Measurements from ENCODE around the gene ABHD18. TPM values are rescaled to one million over a fixed set of nuclear protein-coding genes. Genes with fewer than 3 reads are reported as not detected.
"Not testable (repeated sequence)": the region's sequence is repeated elsewhere in the genome, so short reads cannot be mapped to it uniquely, and the experiment has no call there.

Gene ABHD18
- total RNA-seq (2014; rRNA removed; shearing (Covaris generic)): 6.8 and 9.6 TPM in 2 replicates
- polyA plus RNA-seq (2014; cell fraction: nucleus; rRNA removed): 9.7 and 10.7 TPM in 2 replicates

DNA sequence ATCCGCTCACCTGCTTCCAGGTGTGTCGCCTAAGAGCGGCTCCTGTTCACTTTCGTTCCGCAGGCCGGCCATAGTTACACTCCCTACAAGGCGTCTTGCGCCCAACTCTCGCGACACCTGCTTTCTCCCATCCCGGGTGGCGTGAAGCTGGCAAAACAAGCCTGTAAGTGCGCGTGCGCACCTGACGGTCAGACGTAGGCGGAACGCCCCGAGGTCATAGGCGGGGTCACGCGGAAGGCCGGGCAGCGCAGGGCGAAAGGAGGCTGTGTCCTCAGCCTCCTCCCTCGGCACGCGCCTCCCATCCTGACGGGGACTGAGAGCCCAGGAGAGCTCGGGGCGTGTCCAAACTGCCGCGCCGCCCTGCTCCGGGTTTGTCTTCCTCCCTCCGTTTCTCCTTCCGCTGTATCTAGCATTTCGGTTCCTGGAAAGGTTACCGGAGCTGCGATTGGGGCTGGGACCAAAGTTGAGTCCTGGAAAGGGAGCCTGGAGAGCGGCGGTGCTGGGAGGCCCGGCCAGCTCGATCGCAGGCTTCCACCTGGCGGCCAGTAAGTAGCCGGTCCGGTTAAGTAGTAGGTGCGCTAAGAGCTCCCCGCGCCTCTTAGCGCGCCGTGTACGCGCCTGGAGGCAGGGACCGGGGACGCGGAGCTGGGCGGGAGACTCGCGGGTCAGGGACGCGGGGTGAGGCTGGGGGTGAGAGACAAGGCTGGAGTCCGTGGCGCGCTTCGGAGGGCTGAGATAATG is at the start of gene ABHD18, which contains the start of gene MFSD8:
Gene ABHD18 (plus strand): TSS at position 345 of the 741 bp plus-strand sequence. CDS start 17,550 bp downstream, outside the sequence.
Gene MFSD8 (minus strand): TSS at position 112 of the 741 bp plus-strand sequence. CDS start 40 bp downstream, at position 72.
- peak; percentile 98 for DNase-seq (ENCODE audit: extremely low read depth, low read depth)

DNA sequence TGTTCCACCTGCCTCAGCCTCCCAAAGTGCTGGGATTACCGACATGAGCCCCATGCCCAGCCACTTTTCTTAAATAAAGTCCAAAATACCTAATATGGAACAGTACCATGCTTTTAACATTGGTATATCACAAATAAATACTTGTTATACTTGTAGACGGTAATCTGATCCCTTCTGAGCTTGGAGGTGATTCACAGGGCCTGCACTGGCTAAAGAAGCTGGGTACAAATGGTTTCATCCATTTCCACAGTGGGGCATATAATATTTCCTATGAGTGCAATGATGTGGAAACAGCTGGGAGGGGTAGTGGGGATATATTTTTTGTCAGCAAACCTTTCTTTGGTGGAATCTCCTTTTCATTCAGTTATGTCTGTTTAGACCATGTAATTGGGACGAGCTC is 48.7 kb upstream of the ABHD18 start:
- no peak for DNase-seq (ENCODE audit: extremely low read depth, low read depth)

GRCh38 chr4:127917151-127917550 is 48.1 kb upstream of the ABHD18 start:
- DNase-seq (ENCODE audit: extremely low read depth, low read depth): no peak

DNA sequence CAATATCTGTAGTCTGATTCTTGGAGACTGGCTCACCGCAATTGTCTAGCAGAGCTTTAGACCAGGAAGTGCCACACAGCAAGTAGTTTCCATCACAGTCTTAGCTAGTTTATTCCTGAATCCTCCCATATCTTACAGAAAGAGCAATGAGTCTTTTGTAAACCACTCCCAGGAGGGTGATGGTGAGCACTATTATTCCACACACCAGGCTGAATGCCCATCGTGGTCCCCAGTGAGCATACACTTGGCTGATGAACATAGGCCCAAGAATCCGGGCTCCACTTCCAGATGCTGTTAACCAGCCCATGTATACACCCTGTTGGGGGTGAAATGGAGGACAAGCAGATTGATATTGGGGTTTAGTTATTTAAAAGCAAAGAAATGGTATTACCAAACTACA is 44.7 kb upstream of the ABHD18 start:
- DNase-seq (ENCODE audit: extremely low read depth, low read depth): no peak

DNA sequence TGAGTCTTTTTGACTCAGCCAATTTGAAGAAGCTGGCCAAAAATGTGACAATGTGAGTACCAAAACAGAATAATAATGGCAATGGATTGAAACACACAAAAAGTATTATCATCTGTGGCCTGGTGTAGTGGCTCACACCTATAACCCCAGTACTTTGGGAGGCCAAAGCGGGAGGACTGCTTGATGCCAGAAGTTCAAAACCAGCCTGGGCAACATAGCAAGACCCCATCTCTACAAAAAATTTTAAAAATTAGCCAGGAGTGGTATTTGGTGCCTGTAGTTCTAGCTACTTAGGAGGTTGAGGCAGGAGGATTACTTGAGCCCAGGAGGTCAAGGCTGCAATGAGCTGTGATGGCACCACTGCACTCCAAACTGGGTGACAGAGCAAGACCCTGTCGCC is 43.0 kb upstream of the ABHD18 start:
- DNase-seq (ENCODE audit: extremely low read depth, low read depth): no peak

DNA sequence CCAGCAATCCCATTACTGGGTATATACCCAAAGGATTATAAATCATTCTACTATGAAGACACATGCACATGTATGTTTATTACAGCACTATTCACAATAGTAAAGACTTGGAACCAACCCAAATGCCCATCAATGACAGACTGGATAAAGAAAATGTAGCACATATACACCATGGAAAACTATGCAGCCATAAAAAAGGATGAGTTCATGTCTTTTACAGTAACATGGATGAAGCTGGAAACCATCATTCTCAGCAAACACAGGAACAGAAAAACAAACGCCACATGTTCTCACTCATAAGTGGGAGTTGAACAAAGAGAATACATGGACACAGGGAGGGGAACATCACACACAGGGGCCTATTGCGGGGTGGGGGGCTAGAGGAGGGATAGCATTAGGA is 39.5 kb upstream of the ABHD18 start:
- DNase-seq (ENCODE audit: extremely low read depth, low read depth): not testable (repeated sequence)

- no peak for DNase-seq (ENCODE audit: extremely low read depth, low read depth)
Measured at GRCh38 chr4:127930175-127930574, 35.0 kb upstream of the ABHD18 start.

DNA sequence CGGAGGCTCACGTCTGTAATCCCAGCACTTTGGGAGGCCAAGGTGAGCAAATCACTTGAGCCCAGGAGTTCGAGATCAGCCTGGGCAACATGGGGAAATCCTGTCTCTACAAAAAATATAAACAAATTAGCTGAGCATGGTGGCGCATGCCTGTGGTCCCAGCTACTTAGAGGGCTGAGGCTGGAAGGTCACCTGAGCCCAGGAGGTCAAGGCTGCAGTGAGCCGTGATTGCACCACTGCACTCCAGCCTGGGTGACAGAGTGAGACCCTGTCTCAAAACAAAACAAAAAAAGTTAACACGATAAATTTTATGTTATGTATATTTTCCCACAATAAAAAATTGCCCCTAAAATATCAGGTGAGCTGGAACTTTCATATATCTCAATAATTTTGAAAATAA is 33.4 kb upstream of the ABHD18 start:
- DNase-seq (ENCODE audit: extremely low read depth, low read depth): not testable (repeated sequence)

- DNase-seq (ENCODE audit: extremely low read depth, low read depth): no peak
Measured at GRCh38 chr4:127936974-127937373, 28.2 kb upstream of the ABHD18 start.

DNA sequence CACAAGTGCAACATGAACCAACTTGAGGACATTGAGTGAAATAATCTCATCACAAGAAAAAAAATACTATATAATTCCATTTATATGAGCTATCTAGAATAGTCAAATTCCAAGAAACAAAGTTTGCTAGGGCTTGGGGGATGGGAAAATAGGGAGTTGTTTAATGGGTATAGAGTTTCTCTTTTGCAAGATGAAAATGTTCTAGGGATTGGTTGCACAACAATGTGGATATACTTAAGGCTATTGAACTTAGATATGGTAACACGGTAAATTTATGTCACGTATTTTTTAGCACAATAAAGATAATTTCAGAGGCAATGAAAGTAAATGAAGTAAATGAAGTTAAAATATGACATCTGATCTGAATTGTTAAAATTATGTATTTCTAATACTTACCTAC is 8.1 kb upstream of the ABHD18 start:
- no peak for DNase-seq (ENCODE audit: extremely low read depth, low read depth)

- no peak for DNase-seq (ENCODE audit: extremely low read depth, low read depth)
Measured at GRCh38 chr4:127959794-127960193, 5.4 kb upstream of the ABHD18 start.

GRCh38 chr4:127963633-127964398 is 1.4 kb upstream of the ABHD18 start:
- not testable (repeated sequence) for DNase-seq (ENCODE audit: extremely low read depth, low read depth)

GRCh38 chr4:127964426-127965061 is 662 bp upstream of the ABHD18 start:
- not testable (repeated sequence) for DNase-seq (ENCODE audit: extremely low read depth, low read depth)

GRCh38 chr4:127965803-127966175 is 583 bp downstream of the ABHD18 start:
- peak; percentile 8 for DNase-seq (ENCODE audit: extremely low read depth, low read depth)

DNA sequence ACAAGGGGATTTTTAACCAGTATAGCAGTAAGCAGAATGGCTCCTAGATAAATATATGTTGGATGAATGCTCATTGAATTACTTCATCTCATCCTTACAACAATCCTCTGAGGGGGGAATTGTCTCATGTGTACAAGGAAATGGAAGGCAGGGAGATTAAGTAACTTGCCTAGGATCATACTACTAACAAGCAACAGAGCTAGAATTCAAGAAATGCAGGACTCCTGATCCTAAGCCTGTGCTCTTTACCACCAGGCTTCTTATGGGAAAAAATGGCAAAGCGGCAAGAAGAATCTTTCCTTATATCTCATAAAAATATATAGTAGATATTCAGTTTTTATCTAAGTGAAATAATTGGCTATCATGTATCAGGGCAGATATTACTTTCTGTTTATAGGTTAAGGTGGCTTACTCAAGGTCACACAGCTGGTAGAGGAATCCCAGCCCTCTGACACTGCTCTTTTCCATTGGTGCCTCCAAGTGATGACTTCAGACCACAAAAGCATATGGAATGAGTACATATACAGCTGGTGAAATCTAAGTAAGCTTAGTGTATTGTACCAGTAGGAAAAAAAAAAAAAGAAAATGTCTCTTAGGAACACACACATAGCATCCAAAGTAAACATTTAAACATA is 2.1 kb downstream of the ABHD18 start:
- DNase-seq (ENCODE audit: extremely low read depth, low read depth): no peak

DNA sequence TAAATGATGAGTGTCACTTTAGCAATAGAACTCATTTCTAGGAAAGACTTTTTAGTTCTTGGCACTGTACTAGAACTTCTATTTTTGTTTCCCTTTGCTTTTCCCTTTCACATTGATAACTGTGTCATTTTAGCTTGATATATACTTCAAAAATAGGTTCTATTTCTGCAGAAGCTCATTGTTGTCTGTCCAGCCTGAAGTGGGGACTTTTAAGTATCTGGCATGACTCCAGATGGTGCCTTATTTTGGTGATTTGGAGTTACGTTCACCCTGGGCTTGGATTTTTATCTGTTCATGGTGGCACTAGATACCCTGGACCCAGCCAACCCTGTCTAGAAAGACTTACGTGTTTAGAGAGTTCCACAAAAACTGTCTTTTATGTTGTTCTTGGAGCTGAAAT is 3.4 kb downstream of the ABHD18 start:
- no peak for DNase-seq (ENCODE audit: extremely low read depth, low read depth)

DNA sequence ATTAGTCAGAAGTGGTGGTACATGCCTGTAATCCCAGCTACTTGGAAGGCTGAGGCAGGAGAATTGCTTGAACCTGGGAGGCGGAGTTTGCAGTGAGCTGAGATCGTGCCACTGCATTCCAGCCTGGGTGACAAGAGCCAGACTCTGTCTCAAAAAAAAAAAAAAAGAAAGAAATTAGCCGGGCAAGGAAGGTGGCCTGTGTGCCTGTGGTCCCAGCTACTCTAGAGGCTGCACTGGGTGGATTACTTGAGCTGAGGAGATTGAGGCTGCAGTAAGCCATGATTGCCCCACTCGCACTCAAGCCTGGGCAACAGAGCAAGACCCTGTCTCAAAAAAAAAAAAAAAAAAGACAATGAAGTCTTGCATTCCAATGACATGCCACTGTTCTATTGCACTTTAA is 5.7 kb downstream of the ABHD18 start:
- DNase-seq (ENCODE audit: extremely low read depth, low read depth): not testable (repeated sequence)

DNA sequence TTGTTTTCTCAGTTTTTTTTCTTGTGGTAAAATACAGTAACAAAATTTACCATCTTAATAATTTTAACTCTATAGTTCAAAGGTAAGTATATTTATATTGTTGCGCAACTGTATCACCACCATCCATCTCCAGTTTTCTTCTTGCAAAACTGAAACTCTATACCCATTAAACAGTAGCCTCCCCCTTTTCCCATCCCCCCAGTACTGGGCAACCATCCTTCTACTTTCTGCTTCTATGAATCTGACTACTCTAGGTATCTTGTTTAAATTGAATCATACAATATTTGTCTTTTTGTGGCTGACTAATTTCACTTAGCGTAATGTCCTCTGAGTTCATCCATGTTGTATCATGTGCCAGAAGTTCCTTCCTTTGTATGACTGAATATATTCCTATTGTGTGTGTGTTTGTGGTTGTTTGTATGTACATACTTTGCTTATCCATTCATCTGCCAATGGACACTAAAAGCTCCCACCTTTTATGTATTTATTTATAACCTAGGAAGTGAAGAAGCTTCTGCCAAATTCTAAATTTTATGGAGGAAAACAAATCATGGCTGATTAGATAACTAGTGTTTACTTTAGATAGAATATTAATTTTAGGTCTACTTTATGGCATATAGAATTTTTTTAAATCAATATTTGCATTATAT is 10.0 kb downstream of the ABHD18 start:
- DNase-seq (ENCODE audit: extremely low read depth, low read depth): no peak

GRCh38 chr4:127978930-127979329 is 13.7 kb downstream of the ABHD18 start:
- DNase-seq (ENCODE audit: extremely low read depth, low read depth): no peak

DNA sequence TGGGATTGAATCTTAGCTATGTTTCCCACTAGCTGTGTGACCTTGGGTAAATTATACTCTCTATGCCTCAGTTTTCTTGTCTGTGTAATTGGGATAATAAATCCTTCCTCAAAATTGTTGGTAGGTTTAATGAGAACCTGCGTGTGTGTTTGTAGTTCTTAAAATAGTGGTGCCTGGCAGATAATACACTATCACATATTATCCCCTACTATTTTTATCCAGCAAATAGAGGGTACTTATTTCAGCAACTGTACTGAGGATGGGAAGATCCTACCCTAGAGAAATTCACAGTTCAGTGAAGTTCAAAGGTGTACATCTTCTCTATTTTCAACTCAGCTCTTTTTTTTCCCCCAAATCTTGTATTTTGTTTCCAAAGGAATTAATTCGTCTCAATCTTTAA is 17.2 kb downstream of the ABHD18 start:
- no peak for DNase-seq (ENCODE audit: extremely low read depth, low read depth)
